HepG2 (cell line): ENCODE results near the gene SRPK3. TPM values are rescaled to one million over a fixed set of nuclear protein-coding genes. Genes with fewer than 3 reads are reported as not detected.

ENCODE experiments used
- ATAC-seq: fragments of 200-7000 bp; cut with Tn5 transposase; 3 replicates; pipeline ENCODE4 v1.9.1; 2020; ENCODE audit warnings: mild to moderate bottlenecking, moderate library complexity
- BruUV-seq: library from RNA; stranded (reverse); fragments of 400-500 nt; replicated peaks from 2 replicates; lab custom pipeline; 2021; lab: Mats Ljungman, UMichigan
- CTCF ChIA-PET: fragments of 300-600 bp; formaldehyde crosslinking; extraction: SDS; loops from one replicate; lab custom pipeline; 2021; ENCODE audit warnings: low total read pairs, inconsistent platforms, low intra/inter-chr PET ratio; lab: Yijun Ruan, JAX
- POLR2A ChIA-PET: fragments of 350-600 bp; sonication (Branson Sonifier 250); formaldehyde crosslinking; loops from one replicate; lab custom pipeline; 2020; ENCODE audit warnings: antibody characterized with exemption, inconsistent platforms; lab: Yijun Ruan, JAX
- DNase-seq: peaks from one replicate; pipeline ENCODE4 v3.0.0-alpha.2; 2015; ENCODE audit warnings: low spot score
- FAIRE-seq: peaks from 3 replicates; lab custom pipeline; 2011; peaks lifted over from hg19 to GRCh38; lab: Jason Lieb, UNC
- H2AFZ ChIP-seq: one replicate; pipeline ENCODE4 v1.6.1; 2011; ENCODE audit warnings: low read length, inconsistent platforms
- H3K27ac ChIP-seq: fragments of 300-600 bp; 3 replicates; pipeline ENCODE4 v1.8.0; 2011; ENCODE audit warnings: mixed run types, mild to moderate bottlenecking, mixed read lengths, low read length, inconsistent platforms; ENCODE audit not compliant: insufficient read depth; ENCODE audit errors: extremely low read length
- H3K27me3 ChIP-seq, 2 experiments: fragments of 200-600 bp in 1 of 2; 2 replicates in 1 of 2; 3 replicates in 1 of 2; pipeline versions ENCODE4 v1.6.0 to v1.8.0; 2011; ENCODE audit warnings: low read length in 2 of 2, mild to moderate bottlenecking in 2 of 2, moderate library complexity in 2 of 2, inconsistent platforms in 1 of 2; ENCODE audit not compliant: insufficient read depth in 2 of 2, control insufficient read depth in 1 of 2
- H3K36me3 ChIP-seq, 2 experiments: fragments of 200-600 bp in 1 of 2; replicated peaks in 1 of 2; 2 replicates in 1 of 2; 3 replicates in 1 of 2; pipeline versions ENCODE4 v1.5.1 to v1.8.0; 2011; ENCODE audit warnings: low read length in 2 of 2, inconsistent platforms in 1 of 2; ENCODE audit not compliant: insufficient read depth in 2 of 2, control insufficient read depth in 1 of 2
- H3K4me1 ChIP-seq: 2 replicates; pipeline ENCODE4 v1.5.1; 2012; ENCODE audit warnings: low read length, inconsistent platforms; ENCODE audit not compliant: insufficient read depth
- H3K4me2 ChIP-seq: 2 replicates; pipeline ENCODE4 v1.6.0; 2011; ENCODE audit warnings: low read depth, low read length, inconsistent platforms
- H3K4me3 ChIP-seq, 3 experiments: fragments of 200-600 bp in 1 of 3; sonication (generic), shearing (Covaris generic) in 1 of 3; replicated peaks in 1 of 3; 2 replicates each; pipeline ENCODE4 v1.5.1; 2011 to 2016; ENCODE audit warnings: low read length in 3 of 3, inconsistent platforms in 2 of 3, low read depth in 2 of 3, mild to moderate bottlenecking in 2 of 3, control low read depth in 1 of 3, mixed read lengths in 1 of 3; ENCODE audit not compliant: insufficient read depth in 1 of 3
- H3K79me2 ChIP-seq: one replicate; pipeline ENCODE4 v1.6.1; 2011; ENCODE audit warnings: low read length, inconsistent platforms; ENCODE audit not compliant: insufficient read depth
- H3K9ac ChIP-seq: 2 replicates; pipeline ENCODE4 v1.6.0; 2011; ENCODE audit warnings: mild to moderate bottlenecking, low read depth, low read length, inconsistent platforms; ENCODE audit not compliant: insufficient read depth
- H3K9me3 ChIP-seq: 2 replicates; pipeline ENCODE4 v1.5.1; 2012; ENCODE audit warnings: mild to moderate bottlenecking, low read length
- H4K20me1 ChIP-seq: 2 replicates; pipeline ENCODE4 v1.6.0; 2011; ENCODE audit warnings: inconsistent platforms, mild to moderate bottlenecking, low read length, moderate library complexity; ENCODE audit not compliant: insufficient read depth
- GABPA ChIP-seq, 2 experiments: IDR thresholded peaks; 2 replicates each; pipeline ENCODE4 v1.6.1; 2011 to 2016; ENCODE audit warnings: low read depth in 2 of 2, low read length in 1 of 2, missing biosample characterization in 1 of 2, missing genetic modification characterization in 1 of 2
- GATAD2A ChIP-seq: IDR thresholded peaks from 2 replicates; pipeline ENCODE4 v1.6.1; 2016
- HMG20A ChIP-seq: IDR thresholded peaks from 2 replicates; pipeline ENCODE4 v1.6.1; 2016; ENCODE audit warnings: borderline replicate concordance
- HNF4A ChIP-seq: sonication (generic); formaldehyde crosslinking; IDR thresholded peaks from 2 replicates; pipeline ENCODE4 v1.4.0; 2020; ENCODE audit warnings: missing genetic modification reagents
- NR2F1 ChIP-seq, 2 experiments: fragments of 450-650 bp in 1 of 2; formaldehyde crosslinking in 1 of 2; IDR thresholded peaks; 2 replicates each; pipeline versions ENCODE4 v1.5.0 to v1.6.1; 2016 to 2020; ENCODE audit warnings: mild to moderate bottlenecking in 1 of 2, missing compliant biosample characterization in 1 of 2, missing genetic modification reagents in 1 of 2, moderate library complexity in 1 of 2
- NR2F6 ChIP-seq, 2 experiments: IDR thresholded peaks; 2 replicates each; pipeline ENCODE4 v1.6.1; 2016; ENCODE audit warnings: antibody characterized with exemption in 1 of 2, mild to moderate bottlenecking in 1 of 2
- RARA ChIP-seq: IDR thresholded peaks from 2 replicates; pipeline ENCODE4 v1.6.1; 2016; ENCODE audit warnings: missing genetic modification reagents, missing compliant biosample characterization
- SMARCE1 ChIP-seq: fragments of 450-650 bp; IDR thresholded peaks from 2 replicates; pipeline ENCODE4 v1.6.1; 2017; ENCODE audit warnings: borderline replicate concordance
- ZNF20 ChIP-seq: sonication (generic); formaldehyde crosslinking; IDR thresholded peaks from 2 replicates; pipeline ENCODE4 v1.4.0; 2020; ENCODE audit warnings: mild to moderate bottlenecking, moderate library complexity, missing genetic modification reagents
- WGBS: methylation state at CpG from one replicate; pipeline ENCODE4 v1.1.6; 2017; ENCODE audit warnings: low lambda C conversion rate; 5-methylcytosine and 5-hydroxymethylcytosine counted together
- in situ Hi-C: cut with HindIII; loops from 2 replicates; pipeline ENCODE4 v1.10.0; 2017; ENCODE audit warnings: low pct_unique_long_range_greater_than_20kb; ENCODE audit not compliant: extremely low pct_ligation_motif_present
- intact Hi-C: fragments of 100-400 bp; cut with micrococcal nuclease; formaldehyde crosslinking; loops from one replicate; pipeline ENCODE4 v1.10.0; 2022; ENCODE audit not compliant: unreplicated experiment
- polyA plus RNA-seq, 8 experiments: library from polyadenylated mRNA; depleted of rRNA in 3 of 8; stranded (reverse) in 7 of 8; unstranded in 1 of 8; fragments of >200 nt; fragmentation: Illumina TruSeq in 4 of 8; extraction: Trizol in 4 of 8; gene quantifications; 2 replicates each; pipeline versions ENCODE4 v1.2.1 to v1.2.3, GENCODE V29; 2011 to 2016; ENCODE audit warnings: low read depth in 4 of 8, missing spikeins in 1 of 8, mixed read lengths in 1 of 8; ENCODE audit not compliant: insufficient read depth in 1 of 8
- total RNA-seq, 5 experiments: library from RNA; depleted of rRNA; stranded (reverse); fragments of >200 nt; fragmentation: Illumina TruSeq; extraction: Trizol; gene quantifications; 2 replicates each; pipeline ENCODE4 v1.2.3, GENCODE V29; 2016; ENCODE audit warnings: low read depth in 1 of 5
- TF ChIP-seq, protein P1 (sequence below): sonication (generic); formaldehyde crosslinking; IDR thresholded peaks from 2 replicates; pipeline ENCODE4 v1.4.0; 2020; ENCODE audit warnings: missing genetic modification reagents
- TF ChIP-seq, protein P2 (sequence below): sonication (generic); IDR thresholded peaks from 2 replicates; pipeline ENCODE4 v1.6.1; 2016; ENCODE audit warnings: low read depth, borderline replicate concordance

SRPK3 gene
- total and polyA plus RNA-seq, 2 of the 13 experiments (the other 11 are each of a cell fraction or from before 2014, with no cell fraction given), result 0.22 to 0.30 TPM

DNA sequence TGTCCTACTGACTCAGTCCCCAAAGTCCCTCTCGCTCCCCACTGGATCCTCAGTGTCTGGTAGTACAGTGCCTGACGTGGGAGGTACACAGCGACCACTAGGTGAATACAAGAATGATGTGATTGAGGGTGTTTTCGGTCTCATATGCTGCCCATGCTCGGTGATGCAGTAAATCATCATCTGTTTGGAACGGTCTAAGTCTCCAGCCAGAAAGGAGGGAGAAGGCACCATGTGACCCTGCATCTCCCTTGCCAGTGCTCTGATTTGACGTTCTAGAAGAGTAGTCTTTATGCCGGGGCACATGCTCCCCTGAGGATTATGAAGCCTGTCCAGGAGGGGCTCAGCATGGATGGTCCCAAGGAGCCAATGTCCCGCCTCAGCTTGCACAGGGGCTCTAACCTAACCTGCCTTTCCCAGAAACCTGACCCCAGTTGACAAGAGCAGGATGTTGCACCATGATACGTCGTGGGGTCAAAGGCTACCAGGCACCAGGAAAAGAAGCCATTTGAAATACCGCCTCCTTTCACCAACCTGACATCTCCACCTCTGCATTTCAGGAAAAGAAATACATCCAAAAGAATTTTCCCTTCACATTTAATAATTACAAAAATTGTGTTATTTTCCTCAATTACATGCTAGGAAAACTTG is 30.6 kb upstream of the SRPK3 start (continued):
- TF ChIP-seq RARA (CRISPR knock-in tag), result 0 out of 2 replicates have a peak, but pooled peaks have one; percentile 18
- TF ChIP-seq HNF4A (CRISPR knock-in tag), result peak; percentile 42; the same call in 1 of the 2 replicates
- 0 out of 2 replicates have a peak, but pooled peaks have one; percentile 12 for TF ChIP-seq GATAD2A (CRISPR knock-in tag)
- TF ChIP-seq GABPA (IDR thresholded peaks at IDR 0.05; ENCODE audit: low read depth, low read length), result no peak
- TF ChIP-seq GABPA (CRISPR knock-in tag; IDR thresholded peaks at IDR 0.05; ENCODE audit: low read depth), result peak; percentile 42; the same call in 1 of the 2 replicates
- TF ChIP-seq ZNF20 (CRISPR knock-in tag), result no peak

DNA sequence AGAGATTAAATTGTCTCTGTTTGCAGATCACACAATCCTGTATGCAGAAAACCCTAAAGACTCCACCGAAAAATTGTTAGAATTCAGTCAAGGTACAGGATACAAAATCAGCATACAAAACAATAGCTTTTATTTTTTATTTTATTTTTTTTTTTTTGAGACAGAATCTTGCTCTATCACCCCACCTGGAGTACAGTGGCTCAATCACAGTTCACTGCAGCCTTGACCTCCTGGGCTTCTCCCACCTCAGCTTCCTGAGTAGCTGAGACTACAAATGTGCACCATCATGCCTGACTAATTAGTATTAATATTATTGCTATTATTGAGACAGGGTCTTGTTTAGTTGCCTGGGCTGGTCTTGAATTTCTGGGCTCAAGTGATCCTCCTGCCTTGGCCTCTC is 25.7 kb upstream of the SRPK3 start:
- in situ Hi-C loops, result no loop called here
- no peaks in the 10 kb centered on the region for H3K9me3 ChIP-seq
- intact Hi-C loops, result no loop called here
- H3K79me2 ChIP-seq, result no peaks in the 10 kb centered on the region
- no peak overlapping the region for H3K9ac ChIP-seq
- no peak overlapping the region for H3K4me3 ChIP-seq
- H3K36me3 ChIP-seq, result no peaks in the 10 kb centered on the region
- no peak; the same call in 2 of the 3 replicates for ATAC-seq
- 0% methylated on average over 1 of the region's 1 CpG for WGBS
- H4K20me1 ChIP-seq, result no peaks in the 10 kb centered on the region
- DNase-seq, result no peak
- TF ChIP-seq HMG20A, result no peak
- 0 out of 2 replicates have a peak, but pooled peaks have one; percentile 25 for TF ChIP-seq RARA (CRISPR knock-in tag)
- TF ChIP-seq SMARCE1, result no peak
- TF ChIP-seq, protein P1, sequence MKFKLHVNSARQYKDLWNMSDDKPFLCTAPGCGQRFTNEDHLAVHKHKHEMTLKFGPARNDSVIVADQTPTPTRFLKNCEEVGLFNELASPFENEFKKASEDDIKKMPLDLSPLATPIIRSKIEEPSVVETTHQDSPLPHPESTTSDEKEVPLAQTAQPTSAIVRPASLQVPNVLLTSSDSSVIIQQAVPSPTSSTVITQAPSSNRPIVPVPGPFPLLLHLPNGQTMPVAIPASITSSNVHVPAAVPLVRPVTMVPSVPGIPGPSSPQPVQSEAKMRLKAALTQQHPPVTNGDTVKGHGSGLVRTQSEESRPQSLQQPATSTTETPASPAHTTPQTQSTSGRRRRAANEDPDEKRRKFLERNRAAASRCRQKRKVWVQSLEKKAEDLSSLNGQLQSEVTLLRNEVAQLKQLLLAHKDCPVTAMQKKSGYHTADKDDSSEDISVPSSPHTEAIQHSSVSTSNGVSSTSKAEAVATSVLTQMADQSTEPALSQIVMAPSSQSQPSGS (CRISPR knock-in tag), result no peak
- TF ChIP-seq NR2F1 (CRISPR knock-in tag; IDR thresholded peaks at IDR 0.05), result peak in 1 of 2 experiments; percentile 34; a peak in 1 of 4 replicates
- TF ChIP-seq NR2F6 (IDR thresholded peaks at IDR 0.05), result peak; percentile 12; the same call in 1 of the 2 replicates
- peak; percentile 34; the same call in 1 of the 2 replicates for TF ChIP-seq NR2F6 (CRISPR knock-in tag; IDR thresholded peaks at IDR 0.05)
- TF ChIP-seq, protein P2, sequence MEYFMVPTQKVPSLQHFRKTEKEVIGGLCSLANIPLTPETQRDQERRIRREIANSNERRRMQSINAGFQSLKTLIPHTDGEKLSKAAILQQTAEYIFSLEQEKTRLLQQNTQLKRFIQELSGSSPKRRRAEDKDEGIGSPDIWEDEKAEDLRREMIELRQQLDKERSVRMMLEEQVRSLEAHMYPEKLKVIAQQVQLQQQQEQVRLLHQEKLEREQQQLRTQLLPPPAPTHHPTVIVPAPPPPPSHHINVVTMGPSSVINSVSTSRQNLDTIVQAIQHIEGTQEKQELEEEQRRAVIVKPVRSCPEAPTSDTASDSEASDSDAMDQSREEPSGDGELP, result no peak
- H3K27me3 ChIP-seq, result no peaks in the 10 kb centered on the region
- ChIA-PET POLR2A (no interaction called here), CTCF (no interaction called here)
- no peak overlapping the region for H2AFZ ChIP-seq
- H3K4me2 ChIP-seq, result no peak overlapping the region
- no peak for FAIRE-seq
- no peak overlapping the region for H3K27ac ChIP-seq
- no TSS peak for BruUV-seq
- peaks cover 11% of the 10 kb centered on the region for H3K4me1 ChIP-seq
